SK-N-SH (cell line): ENCODE measurements around the gene DNAJC9. TPM values are rescaled to one million over a fixed set of nuclear protein-coding genes. Genes with fewer than 3 reads are reported as not detected.

ENCODE experiments used
- CHD2 ChIP-seq: fragments of 150-350 bp; IDR thresholded peaks from 2 replicates; pipeline ENCODE4 v1.6.1; 2018; ENCODE audit warnings: low read length; ENCODE audit not compliant: partially characterized antibody
- ELF1 ChIP-seq: IDR thresholded peaks from 2 replicates; pipeline ENCODE4 v1.4.0; 2012
- EP300 ChIP-seq, 2 experiments: IDR thresholded peaks; 2 replicates each; pipeline versions ENCODE4 v1.4.0 to v1.6.1; 2012; ENCODE audit warnings: borderline replicate concordance in 1 of 2, low read depth in 1 of 2, low read length in 1 of 2
- EZH2phosphoT487 ChIP-seq: fragments of 200-600 bp; sonication (generic); IDR thresholded peaks from 2 replicates; pipeline ENCODE4 v1.6.1; 2017; ENCODE audit warnings: low read depth, mixed run types, mild to moderate bottlenecking, antibody characterized with exemption, moderate library complexity, borderline replicate concordance
- FOXM1 ChIP-seq: IDR thresholded peaks from 2 replicates; pipeline ENCODE4 v1.4.0; 2012; ENCODE audit warnings: low read depth, mild to moderate bottlenecking
- GABPA ChIP-seq: IDR thresholded peaks from 2 replicates; pipeline ENCODE4 v1.4.0; 2012; ENCODE audit warnings: low read depth, mild to moderate bottlenecking
- GATA2 ChIP-seq: sonication (generic); formaldehyde crosslinking; IDR thresholded peaks from 2 replicates; pipeline ENCODE4 v1.5.0; 2020; ENCODE audit warnings: mild to moderate bottlenecking, missing genetic modification reagents
- MAX ChIP-seq: IDR thresholded peaks from 2 replicates; pipeline ENCODE4 v1.4.0; 2012; ENCODE audit warnings: low read depth
- POLR2AphosphoS5 ChIP-seq: IDR thresholded peaks from 2 replicates; pipeline ENCODE4 v1.6.1; 2012; ENCODE audit warnings: low read depth, low read length
- REST ChIP-seq: IDR thresholded peaks from 2 replicates; pipeline ENCODE4 v1.6.1; 2012; ENCODE audit warnings: mild to moderate bottlenecking, low read depth, low read length, moderate library complexity
- RFX5 ChIP-seq: IDR thresholded peaks from 2 replicates; pipeline ENCODE4 v1.6.1; 2012; ENCODE audit warnings: mild to moderate bottlenecking, improper control_type of control experiment, low read length
- RXRA ChIP-seq: IDR thresholded peaks from 2 replicates; pipeline ENCODE4 v1.4.0; 2012; ENCODE audit warnings: low read depth, mild to moderate bottlenecking, borderline replicate concordance
- SIN3A ChIP-seq: IDR thresholded peaks from 2 replicates; pipeline ENCODE4 v1.6.1; 2012; ENCODE audit warnings: low read depth, mild to moderate bottlenecking, low read length, moderate library complexity, borderline replicate concordance
- SMC3 ChIP-seq: IDR thresholded peaks from 2 replicates; pipeline ENCODE4 v1.6.1; 2012; ENCODE audit warnings: low read depth, low read length, improper control_type of control experiment
- TAF1 ChIP-seq: IDR thresholded peaks from 2 replicates; pipeline ENCODE4 v1.6.1; 2012; ENCODE audit warnings: low read depth, mild to moderate bottlenecking, low read length, moderate library complexity, borderline replicate concordance
- TCF12 ChIP-seq: IDR thresholded peaks from 2 replicates; pipeline ENCODE4 v1.4.0; 2012
- TEAD4 ChIP-seq: IDR thresholded peaks from 2 replicates; pipeline ENCODE4 v1.4.0; 2012; ENCODE audit warnings: mild to moderate bottlenecking, borderline replicate concordance; ENCODE audit not compliant: insufficient read depth
- USF2 ChIP-seq: fragments of 150-350 bp; IDR thresholded peaks from 2 replicates; pipeline ENCODE4 v1.6.1; 2017; ENCODE audit warnings: antibody characterized with exemption, low read length, low read depth, borderline replicate concordance
- YY1 ChIP-seq: IDR thresholded peaks from 2 replicates; pipeline ENCODE4 v1.4.0; 2012; ENCODE audit warnings: low read depth, mild to moderate bottlenecking
- ZBTB33 ChIP-seq: IDR thresholded peaks from 2 replicates; pipeline ENCODE4 v1.4.0; 2012; ENCODE audit warnings: low read depth, borderline replicate concordance
- polyA plus RNA-seq, 3 experiments: library from polyadenylated mRNA; depleted of rRNA; stranded (reverse); fragments of >200 nt; gene quantifications; 2 replicates each; pipeline ENCODE4 v1.2.3, GENCODE V29; 2012

Gene DNAJC9
- polyA plus RNA-seq, 1 of the 3 experiments (the other 2 are of a cell fraction) = 23.9 TPM

GRCh38 chr10:73252445-73253224 is 5.6 kb upstream of the DNAJC9 start, which contains the start of gene MRPS16 (continued):
- TF ChIP-seq EZH2phosphoT487 (no peak), MAX (peak; percentile 97), SIN3A (peak; percentile 69; the same call in 1 of the 2 replicates), ZBTB33 (peak; percentile 88), POLR2AphosphoS5 (peak; percentile 97), RXRA (no peak), YY1 (peak; percentile 64), CHD2 (peak; percentile 95), TEAD4 (0 out of 2 replicates have a peak, but pooled peaks have one; percentile 15), SMC3 (no peak), ELF1 (peak; percentile 86), TAF1 (peak; percentile 87), FOXM1 (no peak), GABPA (peak; percentile 91), RFX5 (no peak), REST (0 out of 2 replicates have a peak, but pooled peaks have one; percentile 33), EP300 (IDR thresholded peaks at IDR 0.05; ENCODE audit: borderline replicate concordance in 1 of 2, low read depth in 1 of 2, low read length in 1 of 2) (no peak; a peak in 1 of 4 replicates), GATA2 (CRISPR knock-in tag) (no peak), TCF12 (peak; percentile 27; the same call in 1 of the 2 replicates), USF2 (no peak)
